ACC112 (cell line): Measurements from ENCODE around the gene IL22RA2.

ENCODE experiments used
- H2AFZ ChIP-seq: fragments of 200-600 bp; sonication (generic); one replicate; pipeline ENCODE4 v1.6.0; 2017; ENCODE audit warnings: antibody characterized with exemption, low read length; ENCODE audit not compliant: unreplicated experiment
- H3K27ac ChIP-seq: fragments of 200-600 bp; sonication (generic); 2 replicates; pipeline ENCODE4 v1.5.1; 2014; ENCODE audit warnings: low read depth, mild to moderate bottlenecking, antibody characterized with exemption, low read length, moderate library complexity
- H3K27me3 ChIP-seq: fragments of 200-600 bp; sonication (generic); 2 replicates; pipeline ENCODE4 v1.6.1; 2014; ENCODE audit warnings: mild to moderate bottlenecking, antibody characterized with exemption, low read length, moderate library complexity, mixed read lengths; ENCODE audit not compliant: insufficient read depth
- H3K36me3 ChIP-seq: fragments of 200-600 bp; sonication (generic); 2 replicates; pipeline ENCODE4 v1.6.1; 2016; ENCODE audit warnings: mild to moderate bottlenecking, antibody characterized with exemption, low read length, moderate library complexity, mixed read lengths; ENCODE audit not compliant: insufficient read depth
- H3K4me1 ChIP-seq: fragments of 200-600 bp; sonication (generic); one replicate; pipeline ENCODE4 v1.6.1; 2016; ENCODE audit warnings: low read length, mixed read lengths; ENCODE audit not compliant: insufficient read depth, unreplicated experiment, control insufficient read depth
- H3K4me3 ChIP-seq: fragments of 200-600 bp; sonication (generic); 2 replicates; pipeline ENCODE4 v1.5.1; 2014; ENCODE audit warnings: mild to moderate bottlenecking, low read depth, low read length
- H3K79me2 ChIP-seq: fragments of 200-600 bp; sonication (generic); one replicate; pipeline ENCODE4 v1.6.0; 2016; ENCODE audit warnings: low read length; ENCODE audit not compliant: control insufficient read depth, unreplicated experiment, insufficient read depth

The IL22RA2 gene

GRCh38 chr6:137197684-137198645 lies 24.5 kb upstream of the IL22RA2 start:
- H3K4me1 ChIP-seq = no peaks in the 10 kb centered on the region
- H3K79me2 ChIP-seq = no peaks in the 10 kb centered on the region
- peaks cover 17% of the 10 kb centered on the region for H3K36me3 ChIP-seq
- H2AFZ ChIP-seq = no peak overlapping the region
- H3K4me3 ChIP-seq = no peak overlapping the region
- H3K27me3 ChIP-seq = no peaks in the 10 kb centered on the region
- no peak overlapping the region for H3K27ac ChIP-seq

DNA sequence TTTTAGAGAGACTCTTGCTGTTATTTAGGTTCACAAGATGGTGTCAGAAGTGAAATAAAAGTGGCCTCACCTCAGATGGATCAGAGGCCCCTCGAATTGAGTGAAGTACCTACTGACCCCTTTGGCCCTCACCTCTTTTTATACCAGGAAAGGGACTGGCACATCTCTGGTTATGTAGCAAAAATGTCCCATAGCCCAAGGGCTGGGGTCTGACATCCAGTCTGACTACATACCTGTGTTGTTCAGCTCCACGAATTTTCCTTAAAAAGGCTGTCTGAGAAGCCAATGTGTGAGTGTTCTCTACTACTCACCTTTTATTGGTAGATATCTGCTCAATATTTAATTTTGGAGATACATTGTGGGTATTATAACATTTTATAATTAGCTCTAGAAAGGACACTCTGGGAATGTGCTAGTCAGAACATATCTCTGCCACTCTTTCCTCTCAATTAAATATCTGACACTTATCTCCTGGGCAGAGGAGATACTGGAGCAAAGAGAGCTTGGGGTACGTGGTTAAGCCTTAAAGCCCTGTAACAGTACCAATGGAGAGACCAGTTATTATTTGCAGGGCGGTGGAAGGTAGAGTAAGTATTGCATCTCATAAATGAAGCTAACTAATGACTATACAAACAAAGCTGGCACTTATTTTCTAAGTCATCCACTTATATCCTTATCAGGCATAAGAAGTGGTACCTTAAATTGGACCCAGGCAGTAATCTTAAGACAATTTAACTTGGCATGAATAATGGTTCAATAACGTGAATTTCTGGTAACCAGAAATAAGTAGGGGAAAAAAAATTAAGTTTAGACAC lies 20.0 kb upstream of the IL22RA2 start:
- Histone ChIP-seq H3K36me3 (peaks cover 10% of the 10 kb centered on the region), H3K4me3 (no peak overlapping the region), H3K27me3 (no peaks in the 10 kb centered on the region), H2AFZ (no peak overlapping the region), H3K79me2 (no peaks in the 10 kb centered on the region), H3K27ac (no peak overlapping the region), H3K4me1 (no peaks in the 10 kb centered on the region)

DNA sequence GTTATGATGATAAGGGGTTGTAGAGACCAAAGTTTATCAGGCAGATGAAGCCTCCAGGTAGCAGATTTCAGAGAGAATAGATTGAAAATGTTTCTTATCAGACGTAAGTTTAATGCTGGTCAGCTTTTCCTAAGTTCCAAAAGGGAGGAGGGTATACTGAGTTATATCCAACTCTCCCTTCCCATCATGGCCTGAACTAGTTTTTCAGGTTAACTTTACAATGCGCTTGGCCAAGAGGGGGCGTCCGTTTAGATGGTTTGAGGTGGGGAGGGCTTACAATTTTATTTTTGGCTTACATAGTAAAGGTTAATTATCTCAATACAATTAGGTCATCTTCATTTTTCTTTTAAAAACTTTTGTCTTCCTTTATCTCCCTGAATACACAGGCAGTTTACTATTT lies 19.4 kb upstream of the IL22RA2 start:
- H3K27me3 ChIP-seq = no peaks in the 10 kb centered on the region
- H3K36me3 ChIP-seq = peaks cover 4% of the 10 kb centered on the region
- H3K4me1 ChIP-seq = no peaks in the 10 kb centered on the region
- H3K79me2 ChIP-seq = no peaks in the 10 kb centered on the region
- H2AFZ ChIP-seq = no peak overlapping the region
- H3K27ac ChIP-seq = no peak overlapping the region
- H3K4me3 ChIP-seq = no peak overlapping the region

GRCh38 chr6:137191670-137192069 lies 18.2 kb upstream of the IL22RA2 start:
- no peaks in the 10 kb centered on the region for H3K4me1 ChIP-seq
- H3K36me3 ChIP-seq = no peaks in the 10 kb centered on the region
- no peaks in the 10 kb centered on the region for H3K27me3 ChIP-seq
- H3K27ac ChIP-seq = no peak overlapping the region
- no peak overlapping the region for H2AFZ ChIP-seq
- no peaks in the 10 kb centered on the region for H3K79me2 ChIP-seq
- no peak overlapping the region for H3K4me3 ChIP-seq

- Histone ChIP-seq H3K27me3 (no peaks in the 10 kb centered on the region), H3K79me2 (no peaks in the 10 kb centered on the region), H3K27ac (no peak overlapping the region), H2AFZ (no peak overlapping the region), H3K4me3 (no peak overlapping the region), H3K4me1 (no peaks in the 10 kb centered on the region), H3K36me3 (no peaks in the 10 kb centered on the region)
Observed at GRCh38 chr6:137191236-137191635, 17.8 kb upstream of the IL22RA2 start.

GRCh38 chr6:137190583-137191094 lies 17.2 kb upstream of the IL22RA2 start:
- Histone ChIP-seq H3K27me3 (no peaks in the 10 kb centered on the region), H3K27ac (no peak overlapping the region), H2AFZ (no peak overlapping the region), H3K36me3 (no peaks in the 10 kb centered on the region), H3K79me2 (no peaks in the 10 kb centered on the region), H3K4me1 (no peaks in the 10 kb centered on the region), H3K4me3 (no peak overlapping the region)

DNA sequence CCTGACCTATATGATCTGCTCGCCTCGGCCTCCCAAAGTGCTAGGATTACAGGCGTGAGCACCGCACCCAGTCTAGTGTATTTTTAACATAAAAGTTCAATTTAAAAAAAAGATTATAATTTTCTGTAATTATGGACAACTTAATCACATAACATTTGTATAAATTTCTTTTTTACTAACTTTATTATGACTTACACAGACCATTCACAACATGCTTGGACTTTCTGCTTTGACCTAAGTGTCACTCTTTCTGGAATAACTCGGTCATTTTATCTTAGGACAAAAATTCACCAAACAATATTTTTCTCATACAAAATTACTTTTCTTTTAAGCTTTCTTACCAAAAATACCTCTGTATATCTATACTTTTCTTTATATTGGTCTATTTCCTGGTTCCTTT lies 15.4 kb upstream of the IL22RA2 start:
- H3K27me3 ChIP-seq = no peaks in the 10 kb centered on the region
- H2AFZ ChIP-seq = no peak overlapping the region
- H3K27ac ChIP-seq = no peak overlapping the region
- no peaks in the 10 kb centered on the region for H3K36me3 ChIP-seq
- H3K79me2 ChIP-seq = no peaks in the 10 kb centered on the region
- H3K4me3 ChIP-seq = no peak overlapping the region
- H3K4me1 ChIP-seq = no peaks in the 10 kb centered on the region

GRCh38 chr6:137185290-137185689 lies 11.8 kb upstream of the IL22RA2 start:
- Histone ChIP-seq H3K36me3 (no peaks in the 10 kb centered on the region), H3K27ac (no peak overlapping the region)

DNA sequence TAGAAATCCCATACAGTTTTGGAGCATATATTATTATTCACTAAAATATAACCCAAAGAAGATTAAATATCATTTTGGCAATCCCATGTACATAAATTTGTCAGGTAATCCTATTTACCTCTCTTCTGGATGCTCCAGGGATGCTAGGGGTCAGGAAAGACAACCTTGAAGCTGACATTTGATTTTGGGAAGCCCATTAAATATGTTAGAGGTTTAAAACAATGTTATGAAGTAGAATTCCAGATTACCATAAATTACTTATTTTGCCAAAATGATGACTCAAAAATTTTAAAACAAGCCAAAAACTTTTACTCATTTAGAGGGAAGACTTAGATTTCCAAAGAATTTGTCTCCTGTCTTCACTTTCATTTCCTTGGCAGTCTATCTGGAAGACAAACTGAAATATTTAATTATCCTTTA lies 9.2 kb upstream of the IL22RA2 start:
- Histone ChIP-seq H3K27ac (no peak overlapping the region), H3K79me2 (no peaks in the 10 kb centered on the region), H3K4me3 (no peak overlapping the region), H3K4me1 (no peaks in the 10 kb centered on the region), H3K36me3 (0 out of 2 replicates have a peak, but pooled peaks cover 3% of the 10 kb centered on the region), H3K27me3 (no peaks in the 10 kb centered on the region), H2AFZ (no peak overlapping the region)

More at GRCh38 chr6:137185290-137185689, 11.8 kb upstream of the IL22RA2 start:
- no peak overlapping the region for H3K4me3 ChIP-seq
- no peaks in the 10 kb centered on the region for H3K27me3 ChIP-seq
- no peak overlapping the region for H2AFZ ChIP-seq
- H3K79me2 ChIP-seq = no peaks in the 10 kb centered on the region
- H3K4me1 ChIP-seq = no peaks in the 10 kb centered on the region

DNA sequence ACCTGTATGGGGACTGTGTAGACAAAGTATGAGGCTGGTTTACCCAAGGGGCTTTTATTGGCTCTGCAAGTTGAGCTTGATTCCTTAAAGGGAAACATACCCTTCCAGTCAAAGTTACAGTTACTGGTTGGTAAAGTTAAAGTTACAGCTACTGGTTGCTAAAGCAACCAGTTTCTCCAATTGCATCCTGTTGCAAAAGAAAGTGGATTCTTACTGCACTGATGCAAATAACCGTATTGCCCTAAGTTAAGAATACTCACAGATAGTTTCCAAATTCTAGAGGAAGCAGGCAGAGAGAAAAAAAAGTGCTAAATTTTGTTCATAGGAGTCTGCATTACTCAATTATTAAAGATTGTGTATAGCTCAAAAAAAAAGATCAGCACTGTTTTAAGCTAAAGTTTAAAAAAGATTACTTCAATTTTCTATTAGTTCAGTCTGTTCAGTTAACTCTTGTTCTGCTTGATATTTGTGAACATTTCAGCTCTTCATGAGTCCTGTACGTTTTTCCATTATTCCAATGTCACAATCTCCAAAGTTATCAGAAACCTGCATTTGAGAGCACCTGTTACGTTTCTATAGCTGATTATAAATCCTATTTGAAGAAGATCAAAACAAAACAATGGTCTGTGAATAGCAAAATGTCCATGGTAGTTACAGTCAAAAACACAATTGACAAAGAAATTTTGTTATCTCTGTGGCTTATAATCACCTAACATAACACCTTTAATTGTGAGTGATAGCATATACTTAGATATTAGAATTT lies 8.6 kb upstream of the IL22RA2 start:
- Histone ChIP-seq H3K36me3 (0 out of 2 replicates have a peak, but pooled peaks cover 3% of the 10 kb centered on the region), H3K27me3 (no peaks in the 10 kb centered on the region), H3K4me1 (no peaks in the 10 kb centered on the region), H3K79me2 (no peaks in the 10 kb centered on the region), H3K4me3 (no peak overlapping the region), H3K27ac (no peak overlapping the region), H2AFZ (no peak overlapping the region)
